Bone marrow (tissue), 2 donors: Measurements from ENCODE around the gene SPOCK1.

Experiments used
- DNase-seq, 2 donors: peaks; one replicate each; lab custom pipeline; 2025; lab: John Stamatoyannopoulos, UW

SPOCK1 gene

GRCh38 chr5:137195483-137195882 lies 303.6 kb downstream of the SPOCK1 start:
- no peak for DNase-seq

- DNase-seq: no peak
Measured at GRCh38 chr5:137194300-137194699, 304.8 kb downstream of the SPOCK1 start.

- DNase-seq: no peak
Measured at GRCh38 chr5:137192293-137192743, 306.8 kb downstream of the SPOCK1 start.

- DNase-seq: no peak
Measured at GRCh38 chr5:137191179-137191578, 307.9 kb downstream of the SPOCK1 start.

- no peak for DNase-seq
Measured at GRCh38 chr5:137190441-137190840, 308.7 kb downstream of the SPOCK1 start.

GRCh38 chr5:137190031-137190430 lies 309.1 kb downstream of the SPOCK1 start:
- DNase-seq: no peak

GRCh38 chr5:137188566-137188965 lies 310.6 kb downstream of the SPOCK1 start:
- no peak for DNase-seq

GRCh38 chr5:137186759-137187461 lies 312.2 kb downstream of the SPOCK1 start:
- DNase-seq: no peak

GRCh38 chr5:137185193-137185592 lies 313.9 kb downstream of the SPOCK1 start:
- DNase-seq: no peak

GRCh38 chr5:137184734-137185133 lies 314.4 kb downstream of the SPOCK1 start:
- DNase-seq: no peak

GRCh38 chr5:137182576-137182975 lies 316.6 kb downstream of the SPOCK1 start:
- no peak for DNase-seq

- DNase-seq: no peak
Measured at GRCh38 chr5:137181667-137182066, 317.5 kb downstream of the SPOCK1 start.

GRCh38 chr5:137179203-137179602 lies 319.9 kb downstream of the SPOCK1 start:
- DNase-seq: no peak

GRCh38 chr5:137176609-137177008 lies 322.5 kb downstream of the SPOCK1 start:
- no peak for DNase-seq

- DNase-seq: no peak
Measured at GRCh38 chr5:137176126-137176525, 323.0 kb downstream of the SPOCK1 start.

GRCh38 chr5:137174196-137174595 lies 324.9 kb downstream of the SPOCK1 start:
- no peak for DNase-seq

GRCh38 chr5:137172258-137172657 lies 326.9 kb downstream of the SPOCK1 start:
- no peak for DNase-seq

- no peak for DNase-seq
Measured at GRCh38 chr5:137167187-137167586, 331.9 kb downstream of the SPOCK1 start.

- no peak for DNase-seq
Measured at GRCh38 chr5:137164961-137165360, 334.2 kb downstream of the SPOCK1 start.

GRCh38 chr5:137164536-137164935 lies 334.6 kb downstream of the SPOCK1 start:
- DNase-seq: no peak

- no peak for DNase-seq
Measured at GRCh38 chr5:137158691-137159090, 340.4 kb downstream of the SPOCK1 start.

GRCh38 chr5:137156180-137156579 lies 342.9 kb downstream of the SPOCK1 start:
- no peak for DNase-seq

- DNase-seq: no peak
Measured at GRCh38 chr5:137155261-137156000, 343.7 kb downstream of the SPOCK1 start.
